Middle frontal gyrus (tissue), 1 donor: Measurements from ENCODE around the gene AHI1.

ENCODE experiments used
- DNase-seq: peaks from one replicate; pipeline ENCODE4 v3.0.0-alpha.2; 2015; ENCODE audit warnings: low spot score; ENCODE audit errors: extremely low spot score

The AHI1 gene

DNA sequence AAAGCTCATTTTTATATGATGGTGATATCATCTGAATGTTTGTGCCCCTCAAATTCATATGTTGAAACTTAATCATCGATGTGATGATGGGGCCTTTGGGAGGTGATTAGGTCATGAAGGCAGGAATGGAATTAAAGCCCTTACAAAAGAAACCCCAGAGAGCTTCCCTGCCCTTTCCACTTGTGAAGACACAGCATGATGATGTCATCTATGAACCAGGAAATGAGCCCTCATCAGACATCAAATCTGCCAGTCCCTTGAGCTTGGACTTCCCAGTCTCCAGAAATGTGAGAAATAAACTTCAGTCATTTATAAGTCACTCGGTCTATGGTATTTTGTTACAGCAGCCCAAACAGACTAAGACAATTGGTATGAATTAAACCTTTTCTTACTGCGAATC lies 163.4 kb downstream of the AHI1 start:
- DNase-seq, result no peak

GRCh38 chr6:135331002-135331401 lies 166.5 kb downstream of the AHI1 start:
- no peak for DNase-seq

GRCh38 chr6:135329851-135330803 lies 167.4 kb downstream of the AHI1 start:
- DNase-seq, result no peak

DNA sequence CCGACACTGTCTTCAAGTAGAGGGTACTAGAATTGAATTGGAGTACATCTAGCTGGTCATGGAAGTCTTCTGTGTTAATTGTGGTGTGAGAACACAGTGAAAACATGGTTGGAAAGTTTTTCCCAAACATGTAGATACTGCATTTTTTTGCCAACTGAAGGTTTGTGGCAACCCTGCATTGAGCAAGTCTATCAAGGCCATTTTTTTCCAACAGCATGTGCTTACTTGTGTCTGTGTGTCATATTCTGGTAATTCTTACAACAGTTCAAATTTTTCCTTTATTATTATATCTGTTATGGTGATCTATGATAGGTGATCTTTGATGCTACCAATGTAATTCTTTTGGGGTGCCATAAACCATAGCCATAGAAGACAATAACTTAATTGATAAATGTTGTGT lies 169.4 kb downstream of the AHI1 start:
- DNase-seq, result no peak

DNA sequence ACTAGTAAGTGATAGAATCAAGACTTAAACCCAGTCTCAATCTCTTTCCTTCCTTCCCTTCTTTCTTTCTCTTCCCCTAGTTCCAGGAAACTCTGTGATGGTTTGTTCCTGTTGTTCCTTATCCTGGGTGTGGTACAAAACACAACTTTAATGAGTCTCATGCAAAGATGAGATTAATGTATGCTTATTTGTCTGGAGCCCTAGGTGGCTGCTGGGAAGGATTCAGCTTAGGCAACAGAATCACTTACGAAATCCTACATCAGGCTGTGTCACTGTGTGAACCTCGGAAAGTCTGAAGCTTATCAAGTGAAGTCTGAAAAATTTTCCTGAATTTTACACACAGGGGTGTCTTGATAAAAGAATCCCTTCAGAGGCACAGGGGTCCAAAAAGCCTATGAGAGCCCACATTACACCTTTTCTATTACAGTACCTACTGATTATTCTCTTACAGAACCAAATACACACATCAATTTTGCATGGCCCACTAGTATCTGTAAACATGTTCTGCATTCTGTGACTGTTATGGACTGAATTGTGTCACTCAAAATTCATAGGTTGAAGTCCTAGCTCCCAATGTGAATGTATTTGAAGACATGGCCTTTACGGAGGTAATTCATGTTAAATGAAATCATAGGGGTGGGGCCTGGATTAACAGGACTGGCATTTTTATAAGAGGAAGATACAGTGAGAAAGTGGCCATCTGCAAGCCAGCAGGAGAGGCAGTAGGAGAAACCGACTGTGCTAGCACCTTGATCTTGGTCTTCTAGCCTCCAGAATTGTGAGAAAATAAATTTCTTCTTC lies 171.7 kb downstream of the AHI1 start:
- no peak for DNase-seq

DNA sequence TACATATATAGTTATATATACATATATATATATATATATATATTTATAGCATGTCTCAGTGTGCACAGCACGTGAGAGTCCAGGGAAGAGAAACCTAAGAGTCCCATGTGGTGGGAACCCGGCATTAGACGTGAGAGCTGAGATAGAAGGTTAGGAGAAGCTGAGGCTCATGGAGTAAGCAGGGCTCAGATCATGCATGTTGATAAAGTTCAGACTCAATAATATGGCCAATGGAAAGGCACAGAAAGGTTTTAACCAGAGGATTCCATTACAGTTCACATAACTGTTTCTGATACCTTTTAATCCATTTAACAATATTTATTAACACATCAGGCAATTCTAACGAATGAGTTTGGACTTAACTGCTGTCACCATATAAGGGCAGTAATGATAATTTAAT lies 173.0 kb downstream of the AHI1 start:
- DNase-seq, result no peak

GRCh38 chr6:135323979-135324378 lies 173.6 kb downstream of the AHI1 start:
- no peak for DNase-seq

DNA sequence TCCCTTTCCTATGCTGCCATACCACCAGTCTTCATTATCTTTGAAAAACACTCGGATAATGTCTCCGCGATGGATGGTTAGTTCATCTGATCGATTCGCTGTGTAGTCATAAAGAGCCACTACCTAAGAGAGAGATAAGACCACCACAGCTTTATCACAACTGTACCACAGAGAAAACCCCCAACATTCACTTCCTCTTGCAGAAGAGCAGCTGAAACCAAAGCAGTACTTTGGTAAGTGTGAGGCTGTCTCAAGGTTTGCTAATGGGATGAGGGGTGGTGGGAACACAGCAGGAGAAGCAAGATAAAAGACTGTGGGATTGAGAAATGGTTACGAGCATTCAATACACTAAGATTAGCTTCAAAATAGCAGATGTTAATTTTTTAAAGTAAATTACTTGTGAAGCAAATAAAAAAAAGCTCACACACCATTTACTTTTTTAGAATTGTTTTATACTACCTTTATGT lies 174.3 kb downstream of the AHI1 start:
- no peak for DNase-seq

- DNase-seq, result no peak
Measured at GRCh38 chr6:135322427-135323201, 174.9 kb downstream of the AHI1 start.

- DNase-seq, result no peak
Measured at GRCh38 chr6:135320721-135321621, 176.6 kb downstream of the AHI1 start.

DNA sequence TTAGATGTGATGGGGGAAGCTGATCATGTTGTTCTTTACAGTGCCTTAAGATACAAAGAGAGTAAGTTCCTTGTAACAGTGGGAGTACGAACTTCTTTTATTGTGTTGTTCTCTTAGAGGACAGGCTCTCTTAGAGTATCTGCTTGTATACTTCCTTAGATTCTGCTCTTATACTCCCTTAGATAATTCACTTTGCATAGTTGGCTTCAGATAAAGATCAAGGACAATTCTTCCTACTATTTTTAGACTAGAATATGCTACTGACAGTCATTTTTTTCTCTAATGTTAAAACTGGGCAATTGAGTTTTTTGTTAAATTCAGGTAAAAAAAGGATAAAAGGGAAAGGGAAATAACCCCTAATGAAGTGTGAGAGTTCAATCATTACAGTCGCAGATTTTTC lies 177.7 kb downstream of the AHI1 start:
- no peak for DNase-seq

DNA sequence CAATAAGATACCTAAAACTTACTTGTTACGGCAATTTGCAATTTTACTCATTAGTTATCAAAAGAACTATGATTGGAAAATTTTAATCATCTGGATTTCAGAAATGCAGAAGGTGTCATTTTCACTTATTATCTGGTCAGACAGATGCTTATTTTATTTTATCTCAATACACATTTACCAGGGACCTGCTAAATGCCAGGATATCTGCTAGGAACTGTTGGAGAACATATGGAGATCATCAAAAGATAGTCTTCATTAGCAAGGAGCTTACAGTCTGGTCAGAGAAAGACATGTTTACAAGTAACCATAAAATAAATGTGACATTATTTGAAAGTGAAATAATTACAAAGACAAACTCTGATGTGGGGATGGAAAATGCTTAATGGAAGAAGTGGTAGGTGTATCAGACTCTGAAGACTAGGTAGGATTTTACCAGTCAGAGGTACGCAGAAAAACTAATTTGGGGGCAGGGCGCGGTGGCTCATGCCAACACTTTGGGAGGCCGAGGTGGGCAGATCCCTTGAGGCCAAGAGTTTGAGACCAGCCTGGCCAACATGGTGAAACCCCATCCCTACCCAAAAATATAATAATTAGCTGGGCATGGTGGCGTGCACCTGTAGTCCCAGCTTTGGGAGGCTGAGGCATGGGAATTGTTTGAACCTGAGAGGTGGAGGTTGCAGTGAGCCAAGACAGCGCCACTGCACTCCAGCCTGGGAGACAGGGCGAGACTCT lies 178.6 kb downstream of the AHI1 start:
- DNase-seq, result no peak

DNA sequence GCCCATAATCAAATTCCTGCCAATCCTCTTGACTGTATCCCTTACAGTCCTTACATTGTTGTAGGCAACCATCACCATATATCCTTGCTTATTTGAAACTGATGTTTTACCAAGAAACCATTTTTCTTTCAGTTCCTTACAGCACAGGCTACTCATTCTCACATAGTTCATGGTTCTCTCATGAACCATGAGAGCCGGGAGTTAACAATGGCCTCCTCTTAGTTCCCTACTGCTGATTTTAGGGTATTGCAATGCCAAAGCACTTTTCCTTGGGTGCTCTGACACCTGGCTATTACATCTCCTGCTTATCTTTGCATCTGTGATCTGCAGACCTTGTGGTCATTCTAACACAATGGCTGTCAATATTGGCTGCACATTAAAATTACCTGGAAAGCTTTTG lies 183.0 kb downstream of the AHI1 start:
- DNase-seq, result no peak

GRCh38 chr6:135311446-135312200 lies 185.9 kb downstream of the AHI1 start:
- no peak for DNase-seq

GRCh38 chr6:135310291-135310690 lies 187.2 kb downstream of the AHI1 start:
- DNase-seq, result no peak

GRCh38 chr6:135306740-135307420 lies 190.7 kb downstream of the AHI1 start:
- no peak for DNase-seq

DNA sequence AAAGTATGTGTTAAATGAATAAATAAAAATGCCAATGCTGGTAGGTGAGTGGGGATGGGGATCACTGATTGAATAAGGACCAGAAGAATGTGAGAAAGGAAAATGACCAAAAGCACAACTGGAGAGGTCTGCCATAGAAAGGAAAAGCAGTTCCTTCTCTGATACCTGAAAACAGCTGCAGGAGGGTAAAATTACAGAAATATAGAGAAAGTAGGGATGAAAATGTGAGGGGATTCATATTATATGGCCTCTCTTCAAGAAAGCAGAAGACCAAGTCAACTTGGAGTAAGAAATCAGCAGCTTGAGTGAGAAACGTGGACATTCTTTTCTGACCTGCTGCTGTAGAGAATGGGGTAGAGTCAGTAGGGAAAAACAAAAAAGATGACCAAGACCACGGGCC lies 191.4 kb downstream of the AHI1 start:
- DNase-seq, result no peak

DNA sequence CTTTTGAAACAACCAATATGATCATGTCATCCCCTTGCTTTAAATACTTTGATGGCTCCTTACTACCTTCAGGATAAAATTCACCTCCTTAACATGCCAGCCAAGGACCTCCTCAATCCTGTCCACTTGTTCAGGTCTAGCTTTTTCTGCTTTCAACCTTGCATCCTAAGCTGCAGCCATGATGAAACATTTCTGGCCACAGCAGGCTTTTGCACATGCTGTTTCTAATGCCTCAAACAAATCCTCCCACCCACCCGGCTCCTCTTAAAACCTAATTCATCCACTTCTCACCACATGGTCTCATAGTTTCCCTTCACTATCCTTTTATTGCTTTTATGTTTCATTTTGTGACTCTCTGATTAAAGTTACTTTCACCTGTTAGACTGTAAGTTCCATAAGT lies 191.9 kb downstream of the AHI1 start:
- DNase-seq, result no peak

GRCh38 chr6:135304883-135305282 lies 192.7 kb downstream of the AHI1 start:
- no peak for DNase-seq
